Measurements from ENCODE around the gene SNAP91. TPM values are rescaled to one million over a fixed set of nuclear protein-coding genes. Genes with fewer than 3 reads are reported as not detected.
"Not testable (repeated sequence)": the region's sequence is repeated elsewhere in the genome, so short reads cannot be mapped to it uniquely, and the experiment has no call there.

The SNAP91 gene, protein sequence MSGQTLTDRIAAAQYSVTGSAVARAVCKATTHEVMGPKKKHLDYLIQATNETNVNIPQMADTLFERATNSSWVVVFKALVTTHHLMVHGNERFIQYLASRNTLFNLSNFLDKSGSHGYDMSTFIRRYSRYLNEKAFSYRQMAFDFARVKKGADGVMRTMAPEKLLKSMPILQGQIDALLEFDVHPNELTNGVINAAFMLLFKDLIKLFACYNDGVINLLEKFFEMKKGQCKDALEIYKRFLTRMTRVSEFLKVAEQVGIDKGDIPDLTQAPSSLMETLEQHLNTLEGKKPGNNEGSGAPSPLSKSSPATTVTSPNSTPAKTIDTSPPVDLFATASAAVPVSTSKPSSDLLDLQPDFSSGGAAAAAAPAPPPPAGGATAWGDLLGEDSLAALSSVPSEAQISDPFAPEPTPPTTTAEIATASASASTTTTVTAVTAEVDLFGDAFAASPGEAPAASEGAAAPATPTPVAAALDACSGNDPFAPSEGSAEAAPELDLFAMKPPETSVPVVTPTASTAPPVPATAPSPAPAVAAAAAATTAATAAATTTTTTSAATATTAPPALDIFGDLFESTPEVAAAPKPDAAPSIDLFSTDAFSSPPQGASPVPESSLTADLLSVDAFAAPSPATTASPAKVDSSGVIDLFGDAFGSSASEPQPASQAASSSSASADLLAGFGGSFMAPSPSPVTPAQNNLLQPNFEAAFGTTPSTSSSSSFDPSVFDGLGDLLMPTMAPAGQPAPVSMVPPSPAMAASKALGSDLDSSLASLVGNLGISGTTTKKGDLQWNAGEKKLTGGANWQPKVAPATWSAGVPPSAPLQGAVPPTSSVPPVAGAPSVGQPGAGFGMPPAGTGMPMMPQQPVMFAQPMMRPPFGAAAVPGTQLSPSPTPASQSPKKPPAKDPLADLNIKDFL
- total RNA-seq = not detected

DNA sequence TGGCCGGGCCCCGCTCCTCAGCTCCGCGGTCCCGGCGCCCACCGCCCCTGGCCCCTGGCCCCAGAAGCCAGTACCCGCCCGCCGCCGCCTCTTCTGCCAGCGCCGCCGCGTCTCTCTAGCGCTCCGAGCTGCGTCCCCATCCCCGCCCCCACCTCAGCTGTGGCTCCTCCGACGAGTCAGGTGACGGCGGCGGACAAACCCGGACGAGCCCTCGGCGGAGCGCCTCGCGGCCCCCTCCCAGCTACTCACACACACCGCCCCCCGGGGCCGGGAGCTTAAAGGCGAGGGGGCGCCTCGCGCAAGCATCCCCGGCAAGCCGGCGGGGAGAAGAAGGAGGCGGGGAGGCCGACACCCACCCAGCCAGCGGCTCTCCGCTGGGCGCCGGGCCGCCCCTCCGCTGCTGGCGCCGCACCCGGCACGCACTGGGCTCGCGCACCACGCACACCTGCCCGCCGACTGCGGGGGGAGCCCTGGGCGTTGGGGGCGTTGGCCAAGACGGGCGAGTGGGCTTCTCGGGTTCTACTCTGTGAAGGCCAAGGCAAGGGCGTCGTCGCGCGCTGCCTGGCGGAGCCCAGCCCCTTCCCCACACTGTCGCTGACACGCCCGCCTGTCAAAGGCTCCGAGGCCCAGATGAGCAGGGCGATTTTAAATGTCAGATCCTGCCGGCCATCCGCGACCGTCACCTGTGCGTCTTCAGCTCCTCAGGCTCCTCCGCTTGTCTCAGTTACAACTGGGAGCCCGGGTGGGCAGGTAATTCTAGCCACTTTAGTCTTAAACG lies at the start of gene SNAP91:
Gene SNAP91, minus strand, starts transcription at position 132 of the 778 bp plus-strand sequence. CDS start 1,174 bp downstream, outside the sequence.
- ATAC-seq (peak in 1 of 2 donors; percentile 55), DNase-seq (ENCODE audit: low spot score in 2 of 2) (no peak)
- peaks cover 11 to 14% of the 10 kb centered on the region in 2 donors for H3K36me3 Mint-ChIP-seq
- peaks cover 13 to 15% of the 10 kb centered on the region in 2 donors for H3K9me3 Mint-ChIP-seq
- no peak within 1 kb of the TSS for H3K27ac Mint-ChIP-seq

DNA sequence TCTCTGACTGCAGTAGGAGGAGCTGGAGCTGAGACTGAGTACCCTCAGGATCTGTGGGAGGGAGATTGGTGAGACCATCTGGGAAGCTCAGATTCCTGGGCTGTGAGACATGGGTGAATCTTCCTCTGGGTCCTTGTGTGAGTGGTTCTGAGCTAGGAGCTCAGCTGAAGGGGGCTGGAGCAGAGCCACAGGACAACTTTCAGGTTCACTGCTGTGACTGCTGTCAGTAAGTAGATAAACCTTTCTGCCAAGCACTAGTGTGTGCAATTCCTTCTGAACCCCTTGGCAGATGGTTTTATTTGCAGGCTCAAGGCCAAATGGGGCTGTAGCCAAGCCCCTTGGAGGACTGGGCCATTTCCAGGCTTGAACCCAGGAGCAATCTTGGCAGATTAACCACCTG lies 49.6 kb upstream of the SNAP91 start:
- DNase-seq (ENCODE audit: low spot score in 2 of 2) = no peak
- no peak for ATAC-seq
- Mint-ChIP-seq H3K9me3 (peaks cover 24 to 31% of the 10 kb centered on the region in 2 donors), H3K36me3 (peaks cover 0 to 13% of the 10 kb centered on the region in 2 donors), H3K27ac (no peak overlapping the region)

DNA sequence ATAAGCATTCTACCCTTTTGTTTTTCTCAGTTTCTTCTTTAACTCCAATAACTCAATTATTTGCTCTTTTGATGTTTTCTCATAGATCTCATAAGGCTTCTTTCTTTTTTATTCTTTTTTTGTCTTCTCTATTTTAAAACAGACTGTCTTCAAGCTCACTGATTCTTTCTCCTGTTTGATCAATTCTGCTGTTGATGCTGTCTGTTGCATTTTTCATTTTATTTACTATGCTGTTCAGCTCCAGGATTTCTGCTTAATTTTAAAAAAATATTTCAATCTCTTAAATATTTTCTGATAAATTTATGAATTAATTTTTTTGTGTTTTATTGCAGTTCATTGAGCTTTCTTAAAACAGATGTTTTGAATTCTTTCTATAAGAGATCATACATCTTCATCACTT lies 48.1 kb upstream of the SNAP91 start:
- Mint-ChIP-seq H3K9me3 (peaks cover 31 to 37% of the 10 kb centered on the region in 2 donors), H3K36me3 (peaks cover 0 to 13% of the 10 kb centered on the region in 2 donors), H3K27ac (no peak overlapping the region)
- no peak for DNase-seq (ENCODE audit: low spot score in 2 of 2)
- ATAC-seq = no peak

DNA sequence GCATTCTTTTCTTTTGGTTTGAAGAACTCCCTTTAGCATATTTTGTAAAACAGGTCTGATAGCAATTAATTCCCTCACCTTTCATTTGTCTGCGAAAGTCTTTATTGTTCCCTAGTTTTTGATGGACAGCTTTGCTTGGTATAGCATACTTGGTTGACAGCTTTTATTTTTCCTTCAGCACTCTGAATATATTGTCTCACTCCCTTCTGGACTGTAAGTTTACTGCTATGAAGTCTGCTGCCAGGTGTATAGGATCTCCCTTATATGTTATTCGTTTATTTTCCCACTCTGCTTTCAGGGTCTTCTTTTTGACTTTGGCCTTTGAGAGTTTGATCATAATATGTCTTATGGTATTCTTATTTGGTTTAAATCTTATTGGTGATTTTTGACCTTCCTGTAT lies 47.7 kb upstream of the SNAP91 start:
- peaks cover 0 to 13% of the 10 kb centered on the region in 2 donors for H3K36me3 Mint-ChIP-seq
- DNase-seq (ENCODE audit: low spot score in 2 of 2) (no peak), ATAC-seq (no peak)
- H3K27ac Mint-ChIP-seq = no peak overlapping the region
- H3K9me3 Mint-ChIP-seq = peaks cover 31 to 37% of the 10 kb centered on the region in 2 donors

DNA sequence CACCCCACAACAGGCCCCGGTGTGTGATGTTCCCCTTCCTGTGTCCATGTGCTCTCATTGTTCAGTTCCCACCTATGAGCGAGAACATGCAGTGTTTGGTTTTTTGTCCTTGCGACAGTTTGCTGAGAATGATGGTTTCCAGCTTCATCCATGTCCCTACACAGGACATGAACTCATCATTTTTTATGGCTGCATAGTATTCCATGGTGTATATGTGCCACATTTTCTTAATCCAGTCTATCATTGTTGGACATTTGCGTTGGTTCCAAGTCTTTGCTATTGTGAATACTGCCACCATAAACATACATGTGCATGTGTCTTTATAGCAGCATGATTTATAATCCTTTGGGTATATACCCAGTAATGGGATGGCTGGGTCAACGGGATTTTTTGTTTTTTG lies 43.5 kb upstream of the SNAP91 start:
- not testable (repeated sequence) for H3K27ac Mint-ChIP-seq; ATAC-seq; H3K36me3 Mint-ChIP-seq; DNase-seq (ENCODE audit: low spot score in 2 of 2)
- H3K9me3 Mint-ChIP-seq = peaks cover 31 to 33% of the 10 kb centered on the region in 2 donors

DNA sequence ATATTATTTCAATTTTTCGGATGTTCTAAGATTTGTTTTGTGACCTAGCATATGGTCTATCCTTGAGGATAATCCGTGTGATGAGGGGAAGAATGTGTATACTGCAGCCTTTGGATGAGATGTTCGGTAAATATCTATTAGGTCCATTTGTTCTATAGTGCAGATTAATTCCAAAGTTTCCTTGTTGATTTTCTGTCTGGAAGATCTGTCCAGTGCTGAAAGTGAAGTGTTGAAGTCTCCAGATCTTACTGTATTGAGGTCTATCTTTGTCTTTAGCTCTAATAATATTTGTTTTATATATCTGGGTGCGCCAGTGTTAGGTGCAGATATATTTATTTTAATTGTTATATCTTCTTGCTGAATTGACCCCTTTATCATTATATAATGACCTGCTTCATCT lies 32.2 kb upstream of the SNAP91 start:
- peaks cover 0 to 10% of the 10 kb centered on the region in 2 donors for H3K9me3 Mint-ChIP-seq
- H3K36me3 Mint-ChIP-seq = no peaks in the 10 kb centered on the region
- no peak for ATAC-seq
- no peak for DNase-seq (ENCODE audit: low spot score in 2 of 2)
- no peak overlapping the region for H3K27ac Mint-ChIP-seq

DNA sequence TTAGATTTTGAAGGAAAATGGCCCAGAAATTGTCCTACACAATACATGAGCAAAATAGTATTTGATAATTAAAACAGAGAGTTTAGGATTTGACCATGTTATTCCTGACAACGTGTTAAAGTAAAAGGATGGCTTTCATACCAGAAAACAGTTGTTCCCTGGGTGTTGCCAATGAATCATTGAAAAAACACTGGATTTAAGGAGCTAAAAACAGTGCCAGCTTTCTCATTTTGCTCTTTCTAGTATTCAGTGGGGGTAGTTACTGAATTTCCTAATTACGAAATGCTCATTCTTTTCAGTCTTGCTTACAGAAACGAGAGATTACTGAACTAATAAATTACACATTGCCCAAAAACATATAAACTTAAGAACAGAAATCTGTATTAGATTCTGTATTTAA lies 26.6 kb upstream of the SNAP91 start:
- H3K9me3 Mint-ChIP-seq = peaks cover 4 to 13% of the 10 kb centered on the region in 2 donors

DNA sequence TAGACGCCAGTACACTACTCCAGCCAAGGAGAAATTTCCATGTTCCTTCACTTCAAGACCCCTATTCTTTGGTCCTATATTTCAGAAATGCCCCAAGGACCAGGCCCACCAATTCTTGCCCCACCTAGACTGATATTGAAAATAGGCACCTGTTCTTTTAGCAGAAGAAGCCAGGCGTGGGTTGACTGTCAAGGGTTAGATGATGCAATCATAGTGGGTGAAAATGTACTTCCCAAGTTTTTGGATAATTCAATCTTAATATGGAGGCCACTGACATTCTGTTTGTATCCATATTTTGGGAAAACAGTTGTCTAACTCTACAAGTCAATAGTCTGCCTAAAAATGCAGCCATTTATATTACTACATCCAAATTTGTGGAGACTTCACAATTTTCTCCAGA lies 21.0 kb upstream of the SNAP91 start:
- Mint-ChIP-seq H3K9me3 (peaks cover 3 to 4% of the 10 kb centered on the region in 2 donors), H3K36me3 (no peaks in the 10 kb centered on the region), H3K27ac (no peak overlapping the region)
- DNase-seq (ENCODE audit: low spot score in 2 of 2) (no peak), ATAC-seq (no peak)

More for the DNA sequence above, 26.6 kb upstream of the SNAP91 start:
- DNase-seq (ENCODE audit: low spot score in 2 of 2) (no peak), ATAC-seq (no peak)
- Mint-ChIP-seq H3K36me3 (no peaks in the 10 kb centered on the region), H3K27ac (no peak overlapping the region)

DNA sequence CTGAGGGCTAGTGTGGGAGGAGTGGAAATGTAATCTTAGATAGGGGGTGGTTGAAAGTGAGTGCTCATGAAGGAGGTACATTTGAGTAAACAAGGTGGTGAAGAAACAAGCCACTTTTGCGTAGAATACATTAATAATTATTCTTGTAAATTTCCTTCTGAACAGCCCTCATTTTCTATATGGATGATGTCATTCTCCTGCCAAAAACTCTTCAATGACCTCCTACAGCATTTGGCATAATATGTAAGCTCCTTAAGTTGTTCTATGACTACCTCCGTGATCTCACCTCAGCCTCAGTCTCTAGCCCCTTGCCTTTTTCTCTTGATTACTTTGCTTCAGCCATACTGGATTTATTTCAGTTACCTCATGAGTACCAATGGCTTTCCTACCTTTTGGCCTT lies 14.0 kb upstream of the SNAP91 start:
- no peak for DNase-seq (ENCODE audit: low spot score in 2 of 2)
- no peak for ATAC-seq

DNA sequence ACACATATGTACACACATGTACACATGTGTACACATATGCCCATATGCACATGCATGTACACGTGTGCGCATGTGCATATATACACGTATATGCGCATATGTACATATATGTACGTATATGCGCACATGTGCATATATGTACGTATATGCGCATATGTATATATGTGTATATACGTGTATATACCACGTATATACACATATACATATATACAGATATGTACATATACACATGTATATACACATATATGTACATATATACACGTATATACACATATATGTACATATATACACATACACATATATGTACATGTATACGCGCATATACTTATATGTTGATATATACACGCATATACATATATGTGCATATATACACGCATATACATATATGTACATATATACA lies 8.9 kb upstream of the SNAP91 start:
- no peaks in the 10 kb centered on the region for H3K9me3 Mint-ChIP-seq
- H3K36me3 Mint-ChIP-seq = no peaks in the 10 kb centered on the region

More for the DNA sequence above, 14.0 kb upstream of the SNAP91 start:
- Mint-ChIP-seq H3K27ac (no peak overlapping the region), H3K9me3 (no peaks in the 10 kb centered on the region), H3K36me3 (no peaks in the 10 kb centered on the region)

DNA sequence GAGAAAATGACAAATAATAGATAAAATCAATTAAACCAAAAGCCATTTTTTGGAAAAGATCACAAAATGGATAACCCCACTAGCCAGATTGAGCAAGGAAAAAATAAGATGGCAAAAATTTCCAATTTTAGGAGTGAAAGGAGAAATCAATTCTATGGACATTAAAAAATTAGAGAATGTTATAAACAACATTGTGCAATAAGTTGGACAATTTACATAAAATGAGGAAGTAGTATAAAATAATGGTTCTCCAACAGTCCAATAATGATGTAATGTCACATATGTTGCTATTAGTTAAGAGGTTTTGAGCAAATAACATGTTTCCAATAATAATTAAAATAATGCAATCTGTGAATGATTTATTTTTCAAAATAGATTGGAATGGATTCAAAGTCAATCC lies 3.1 kb upstream of the SNAP91 start:
- peaks cover 11 to 14% of the 10 kb centered on the region in 2 donors for H3K36me3 Mint-ChIP-seq
- ATAC-seq (no peak), DNase-seq (ENCODE audit: low spot score in 2 of 2) (no peak)
- H3K9me3 Mint-ChIP-seq = peaks cover 13 to 15% of the 10 kb centered on the region in 2 donors
- no peak overlapping the region for H3K27ac Mint-ChIP-seq

More for the DNA sequence above, 8.9 kb upstream of the SNAP91 start:
- ATAC-seq = no peak
- no peak for DNase-seq (ENCODE audit: low spot score in 2 of 2)
- H3K27ac Mint-ChIP-seq = no peak overlapping the region

DNA sequence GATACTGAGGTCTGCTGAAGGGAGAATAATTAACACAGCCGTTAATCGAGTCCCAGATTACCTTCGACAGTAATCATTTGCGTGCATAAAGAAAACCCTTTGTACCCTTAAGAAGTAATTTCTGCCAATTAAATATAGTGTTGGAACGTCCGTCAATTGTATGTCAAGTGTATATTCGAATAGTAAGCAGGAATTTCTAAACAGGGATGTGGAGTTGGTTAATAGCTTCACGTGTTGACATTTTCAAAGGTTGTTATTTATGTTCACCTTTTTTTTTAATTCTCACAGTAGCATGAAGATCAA lies 798 bp upstream of the SNAP91 start:
- H3K36me3 Mint-ChIP-seq = peaks cover 11 to 14% of the 10 kb centered on the region in 2 donors
- H3K9me3 Mint-ChIP-seq = peaks cover 13 to 15% of the 10 kb centered on the region in 2 donors
- ATAC-seq (no peak), DNase-seq (ENCODE audit: low spot score in 2 of 2) (no peak)
- H3K27ac Mint-ChIP-seq = no peak overlapping the region

DNA sequence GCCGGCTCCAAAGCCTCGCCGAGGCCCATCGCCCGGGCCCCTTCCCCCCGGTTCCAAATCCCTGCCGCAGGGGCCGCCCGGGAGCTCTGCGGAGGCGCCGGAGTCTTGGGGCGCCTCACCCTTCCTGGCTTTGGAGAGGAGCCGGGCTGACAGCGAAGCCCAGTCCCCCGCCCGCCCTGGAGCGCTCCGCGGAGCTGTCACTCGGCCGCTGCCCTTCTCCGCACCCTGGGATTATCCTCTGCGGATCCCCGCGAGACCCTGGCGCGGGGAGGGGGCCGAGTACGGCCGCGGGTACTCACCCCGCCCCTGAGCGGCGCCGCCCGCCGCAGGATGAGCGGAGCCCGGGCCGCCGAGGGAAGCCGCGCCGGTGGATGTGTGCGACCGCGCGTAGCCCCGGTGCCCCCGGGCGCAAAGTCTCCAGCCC lies 343 bp downstream of the SNAP91 start:
- Mint-ChIP-seq H3K27ac (no peak overlapping the region), H3K36me3 (peaks cover 11 to 14% of the 10 kb centered on the region in 2 donors), H3K9me3 (peaks cover 13 to 15% of the 10 kb centered on the region in 2 donors)
- peak in 1 of 2 donors; percentile 46 for ATAC-seq
- DNase-seq (ENCODE audit: low spot score in 2 of 2) = no peak

DNA sequence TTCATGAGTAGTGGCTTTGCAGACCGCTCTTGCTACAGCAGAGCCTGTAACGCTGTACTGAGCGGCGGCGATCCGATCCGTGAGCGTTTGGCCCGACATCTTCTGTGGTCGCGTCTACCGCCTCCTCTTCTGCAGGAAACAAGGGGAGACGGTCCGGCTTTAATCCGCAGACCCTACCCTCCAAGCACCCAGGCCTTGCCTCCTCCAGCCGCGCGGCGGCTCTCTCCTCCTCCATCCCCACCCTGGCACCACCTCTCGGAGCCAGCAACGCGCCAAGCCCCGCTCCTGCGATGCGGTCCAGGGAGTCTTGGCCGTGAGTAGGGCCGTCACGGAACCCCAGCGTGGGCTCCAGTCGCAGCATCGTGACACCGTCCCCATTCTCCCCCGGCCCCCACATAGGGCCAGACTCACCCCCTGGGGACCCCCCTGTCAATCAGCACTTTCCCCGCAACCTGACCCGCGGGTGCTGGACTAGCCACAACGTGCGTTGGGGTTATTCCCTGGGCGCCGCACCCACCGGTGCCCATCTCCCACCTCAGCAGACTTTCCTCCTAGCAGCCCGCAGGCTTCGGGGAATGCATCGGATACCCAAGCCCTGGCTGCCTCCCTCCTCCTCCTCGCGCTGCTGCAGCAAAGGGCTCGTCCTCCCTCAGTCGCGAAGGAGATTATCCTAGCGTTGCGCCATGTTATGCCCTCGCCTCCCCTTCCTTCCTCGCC lies 914 bp downstream of the SNAP91 start:
- no peak overlapping the region for H3K27ac Mint-ChIP-seq
- DNase-seq (ENCODE audit: low spot score in 2 of 2) = no peak
- peaks cover 11 to 14% of the 10 kb centered on the region in 2 donors for H3K36me3 Mint-ChIP-seq
- ATAC-seq = peak in 1 of 2 donors; percentile 26
- peaks cover 13 to 15% of the 10 kb centered on the region in 2 donors for H3K9me3 Mint-ChIP-seq

DNA sequence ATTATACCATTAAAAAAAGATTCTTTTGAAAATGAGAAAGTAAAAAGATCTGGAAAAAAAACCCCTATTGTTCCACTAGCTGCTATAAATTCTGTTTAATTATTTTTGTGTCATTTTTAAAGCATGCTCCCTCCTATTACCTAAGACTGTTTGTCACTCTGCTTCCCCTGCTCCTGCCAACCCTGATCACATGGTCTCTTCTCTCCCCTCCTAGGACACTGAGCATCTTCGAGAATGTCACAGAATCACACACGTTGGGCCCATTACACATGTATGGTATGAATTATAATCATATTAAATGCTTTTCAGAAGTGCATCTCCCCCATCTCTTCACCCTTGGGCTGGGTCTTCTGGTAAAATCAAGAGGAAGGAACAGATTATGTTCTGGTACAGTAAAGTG lies 6.2 kb downstream of the SNAP91 start:
- no peak for ATAC-seq
- no peak for DNase-seq (ENCODE audit: low spot score in 2 of 2)
- no peaks in the 10 kb centered on the region for H3K36me3 Mint-ChIP-seq
- no peak overlapping the region for H3K27ac Mint-ChIP-seq
- H3K9me3 Mint-ChIP-seq = peaks cover 0 to 3% of the 10 kb centered on the region in 2 donors

DNA sequence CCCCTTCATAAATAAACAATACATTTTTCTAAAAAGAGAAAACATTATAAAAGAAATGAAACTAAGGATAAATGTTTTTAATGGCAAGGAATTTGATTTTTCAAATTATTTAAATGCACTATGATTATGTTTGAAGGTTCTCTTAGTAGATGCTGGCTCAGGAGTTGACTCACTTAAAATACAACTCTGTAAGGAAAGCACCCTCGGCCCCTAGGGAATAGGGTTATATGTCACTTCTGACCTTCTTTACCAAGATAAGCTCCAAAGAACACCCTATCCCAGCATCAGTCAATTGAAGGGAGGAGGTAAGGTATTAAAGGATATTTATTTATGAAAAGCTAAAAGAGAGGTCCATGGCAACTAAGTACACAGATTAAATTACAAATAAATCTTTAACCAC lies 6.8 kb downstream of the SNAP91 start:
- no peak for ATAC-seq
- no peaks in the 10 kb centered on the region for H3K36me3 Mint-ChIP-seq

More for the DNA sequence above, 6.8 kb downstream of the SNAP91 start:
- H3K9me3 Mint-ChIP-seq = peaks cover 0 to 3% of the 10 kb centered on the region in 2 donors
- DNase-seq (ENCODE audit: low spot score in 2 of 2) = no peak
- H3K27ac Mint-ChIP-seq = no peak overlapping the region

Measured in activated naive CD4-positive, alpha-beta T cell treated with anti-CD3 and anti-CD28 coated beads, Interleukin-2, amount 50 U/mL, for 72 hours (primary cell).